Stimulated activated CD4-positive, alpha-beta T cell treated with anti-CD3 and anti-CD28 coated beads, Interleukin-1b, Interleukin-23, amount 100 ng/mL, for 24 hours (primary cell): ENCODE data around the gene SLX9.
"Not testable (repeated sequence)": the region's sequence is repeated elsewhere in the genome, so short reads cannot be mapped to it uniquely, and the experiment has no call there.

Source experiments
- DNase-seq, 4 experiments: peaks; one replicate each; pipeline ENCODE4 v3.0.0-alpha.2; 2020; ENCODE audit warnings: low read depth in 4 of 4, low spot score in 1 of 4

Gene SLX9

DNA sequence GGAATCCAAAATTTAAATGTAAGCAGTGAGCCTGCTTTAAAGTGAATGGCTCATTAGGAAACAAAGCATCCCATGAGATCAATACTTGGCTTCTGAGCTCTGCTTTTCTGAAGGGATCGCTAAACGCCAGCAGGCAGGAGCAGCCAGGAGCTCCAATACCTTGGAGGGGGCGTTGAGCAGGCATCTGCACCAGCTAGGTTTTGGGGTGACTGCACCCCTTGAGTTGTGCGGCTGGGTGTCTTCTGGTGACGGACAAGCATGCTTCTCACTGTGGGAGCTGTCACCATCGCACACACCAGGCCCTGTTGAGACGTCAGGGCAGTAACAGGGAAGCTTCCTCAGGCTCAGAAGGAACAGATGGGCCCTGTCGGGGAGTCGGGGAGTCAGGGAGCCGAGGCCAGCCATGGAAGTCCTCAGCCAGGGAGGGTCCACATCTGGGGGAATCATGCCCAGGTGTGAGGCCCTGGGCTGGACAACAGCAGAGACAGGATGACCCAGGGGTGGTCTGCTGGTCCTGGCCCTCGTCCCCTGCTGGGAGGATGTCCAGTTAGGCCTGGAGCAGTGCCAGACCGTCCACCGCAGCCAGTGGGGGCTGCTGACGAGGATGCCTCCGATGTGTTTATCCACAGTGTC lies 76.7 kb downstream of the SLX9 start:
- no peak for DNase-seq

DNA sequence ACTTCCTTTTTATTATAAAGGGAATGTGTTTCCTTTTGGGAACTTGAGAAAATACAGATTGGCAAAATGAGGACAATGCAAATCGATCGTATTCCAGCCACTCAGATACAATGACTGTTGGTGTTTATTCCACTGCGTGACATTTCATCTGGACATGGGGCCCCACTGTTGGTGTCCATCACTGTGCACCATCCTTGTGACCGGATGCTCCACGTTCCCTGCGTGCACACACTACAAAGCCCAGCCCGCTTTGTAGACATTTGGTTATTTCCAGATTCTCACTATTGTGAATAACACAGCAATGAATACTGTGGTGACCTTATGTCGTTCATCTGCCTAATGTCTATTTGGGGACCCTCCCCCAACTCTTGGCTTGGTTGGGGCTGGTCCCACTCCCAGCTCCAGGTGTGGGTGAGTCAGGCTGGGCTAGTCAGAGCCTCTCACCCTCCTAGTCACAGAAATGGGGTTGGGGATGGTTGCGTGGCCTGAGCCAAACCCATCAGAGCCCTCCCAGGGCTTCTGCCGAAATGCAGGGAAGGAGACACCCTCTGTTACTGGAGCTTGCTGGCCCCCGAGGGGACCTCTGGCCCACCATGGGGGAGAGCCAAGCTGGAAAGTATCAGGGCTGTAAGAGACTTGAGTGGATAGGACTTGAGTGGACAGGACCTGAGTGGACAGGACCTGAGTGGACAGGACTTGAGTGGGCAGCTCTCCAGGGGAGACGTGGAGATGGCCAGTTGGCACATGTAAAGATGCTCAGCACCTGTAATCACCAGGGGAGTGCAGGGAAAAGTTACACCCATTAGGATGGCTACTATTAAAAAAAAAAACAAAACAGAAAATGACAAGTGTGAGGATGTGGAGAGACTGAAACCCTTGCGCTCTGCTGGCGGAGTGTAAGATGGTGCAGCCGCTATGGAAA lies 77.5 kb downstream of the SLX9 start:
- no peak for DNase-seq

DNA sequence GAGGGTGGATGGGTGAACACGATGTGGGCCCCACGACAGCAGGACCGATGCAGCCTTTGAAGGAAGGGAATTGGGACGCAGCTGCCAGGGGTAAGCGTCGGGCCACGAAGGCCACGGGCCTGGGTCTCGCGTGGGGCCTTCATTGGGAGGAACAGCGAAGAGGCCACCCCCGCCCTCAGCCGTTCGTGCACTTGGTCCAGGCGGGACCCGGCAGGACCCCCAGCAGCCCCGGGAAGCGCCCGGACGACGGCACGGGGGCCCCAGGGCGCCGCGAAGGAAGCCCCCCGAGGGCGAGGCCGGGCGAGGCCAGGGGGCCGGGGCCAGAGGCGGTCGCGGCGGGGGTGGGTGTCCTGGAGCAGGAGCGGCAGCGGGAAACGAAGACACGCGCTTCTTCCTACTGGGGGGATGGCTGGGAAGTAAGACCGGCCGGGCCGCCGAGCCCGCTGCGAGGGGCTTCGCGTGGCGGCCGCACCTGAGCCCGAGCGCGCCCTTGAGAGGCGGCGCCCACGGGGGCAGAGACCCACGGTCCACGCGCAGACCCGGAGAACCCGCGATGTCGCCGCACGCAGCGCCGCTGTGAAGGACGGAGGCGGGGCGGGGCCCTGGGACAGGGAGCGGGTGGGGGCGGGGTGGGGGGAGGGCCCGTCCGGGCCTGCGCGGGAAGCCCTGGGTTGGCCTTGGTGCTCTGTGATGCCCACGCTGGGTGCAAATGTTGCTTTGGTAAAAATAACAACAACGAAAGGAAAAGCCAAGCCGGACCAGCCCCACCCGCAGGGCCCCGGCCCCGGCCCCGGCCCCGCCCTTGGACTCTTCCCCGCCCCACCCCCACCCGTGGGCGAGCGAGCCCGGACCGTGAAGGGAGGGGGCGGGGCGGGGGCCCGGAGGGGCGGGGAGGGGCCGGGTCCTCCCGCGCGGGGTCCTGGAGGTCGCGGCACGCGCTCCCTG lies 78.6 kb downstream of the SLX9 start:
- DNase-seq = no peak

DNA sequence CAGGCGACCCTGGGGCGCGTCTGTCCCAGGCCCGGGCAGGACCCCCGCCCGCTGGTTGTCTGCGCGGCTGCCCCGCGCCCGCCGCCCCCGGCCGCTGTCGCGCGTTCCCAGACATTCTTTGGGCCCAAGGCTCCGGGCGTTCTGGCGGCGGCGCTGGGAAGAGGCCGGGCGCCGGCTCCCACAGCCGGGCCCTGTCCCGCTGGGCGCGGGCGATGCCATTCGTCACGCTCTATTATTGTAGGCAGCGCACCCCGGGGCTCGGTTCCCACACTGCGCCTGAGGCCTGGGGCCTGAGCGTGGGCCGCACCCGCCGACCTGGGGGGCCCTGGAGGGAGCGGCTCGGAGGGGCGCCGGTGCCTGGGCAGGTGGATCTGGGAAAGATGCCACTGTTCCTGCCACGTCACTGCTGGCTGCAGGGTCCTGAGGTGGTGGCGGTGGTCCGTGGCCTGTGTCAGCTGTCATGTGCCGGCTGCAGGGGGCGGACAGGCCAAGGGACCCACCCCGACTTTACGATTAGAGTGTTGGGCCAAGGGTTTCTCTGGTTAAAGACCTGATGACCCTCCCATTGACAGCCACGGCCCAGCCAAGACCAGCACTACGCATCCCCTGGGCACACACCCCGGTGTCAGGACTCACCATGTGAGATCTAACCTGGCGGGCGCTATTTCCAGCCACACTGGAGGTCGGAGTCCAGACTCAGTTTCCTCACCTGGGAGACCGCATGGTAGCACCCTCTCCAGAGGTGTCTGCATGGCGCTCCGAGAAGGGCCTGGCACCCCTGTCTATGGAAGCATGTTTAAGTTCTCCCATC lies 79.5 kb downstream of the SLX9 start:
- DNase-seq = no peak

DNA sequence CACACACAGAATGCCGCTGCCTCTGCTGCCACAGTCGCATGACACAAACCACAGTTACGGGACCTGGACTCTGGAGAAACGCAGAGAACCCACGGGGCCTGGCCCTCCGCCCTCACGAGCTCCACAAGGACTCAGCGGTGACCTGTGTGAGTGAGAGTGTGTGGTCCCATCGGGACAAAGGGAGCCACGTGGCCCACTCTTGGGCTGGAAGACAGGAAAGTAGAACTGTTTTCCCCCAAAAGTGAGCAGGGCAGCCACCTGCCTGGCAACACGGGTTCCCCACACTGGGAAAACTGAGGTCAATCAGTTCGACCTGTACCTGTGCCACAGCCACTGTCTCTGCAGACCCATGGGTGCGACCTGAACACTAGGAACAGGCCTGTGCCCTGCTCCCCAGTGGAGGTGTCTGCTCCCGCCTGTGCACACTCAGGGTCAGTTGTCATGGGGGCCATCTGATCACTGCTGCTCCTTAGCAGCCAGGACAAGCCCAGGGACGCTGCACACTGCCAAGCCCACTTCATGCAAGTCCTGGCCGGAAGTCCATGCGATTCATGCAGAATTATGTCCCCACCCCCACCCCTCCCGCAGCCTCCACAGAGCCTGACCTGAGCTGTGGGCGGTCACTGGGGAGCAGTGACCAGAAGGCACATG lies 80.2 kb downstream of the SLX9 start:
- DNase-seq = no peak

DNA sequence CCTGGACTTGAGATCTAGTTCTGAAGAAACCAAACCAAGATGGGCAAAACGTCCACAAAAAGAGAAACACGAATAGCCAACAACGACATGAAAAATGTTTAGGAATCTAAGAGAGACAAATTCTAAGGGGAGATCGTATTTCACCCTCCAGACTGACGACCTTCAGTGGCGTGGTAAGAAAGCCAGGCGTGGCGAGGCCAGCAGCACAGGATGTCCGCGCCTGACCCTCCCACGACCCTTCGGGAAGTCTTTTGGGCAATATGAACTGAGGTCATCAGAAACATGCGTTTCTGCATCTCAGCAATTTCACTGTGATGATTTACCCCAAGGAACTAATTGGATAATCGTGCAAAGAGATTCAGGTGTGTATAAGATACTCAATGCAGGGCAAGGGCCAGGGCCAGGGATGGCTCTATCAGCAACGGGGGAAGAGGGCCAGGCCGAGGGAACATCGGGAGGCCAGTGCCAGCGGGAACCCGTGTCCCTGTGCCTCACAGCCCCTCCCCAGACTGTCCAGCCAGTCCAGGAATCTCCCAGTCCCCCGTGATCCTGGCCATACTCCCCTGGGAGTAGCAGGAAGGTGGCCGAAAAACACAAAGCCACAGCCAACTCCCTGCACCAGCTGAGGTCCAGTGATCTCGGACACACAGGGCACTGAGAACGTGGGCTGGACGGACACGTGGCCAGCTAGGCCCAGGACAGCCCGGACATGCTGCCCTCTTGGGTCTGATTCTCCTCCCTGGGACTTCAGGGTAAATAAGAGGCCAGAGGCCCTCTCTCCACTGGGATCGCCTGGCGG lies 81.0 kb downstream of the SLX9 start:
- DNase-seq = no peak

DNA sequence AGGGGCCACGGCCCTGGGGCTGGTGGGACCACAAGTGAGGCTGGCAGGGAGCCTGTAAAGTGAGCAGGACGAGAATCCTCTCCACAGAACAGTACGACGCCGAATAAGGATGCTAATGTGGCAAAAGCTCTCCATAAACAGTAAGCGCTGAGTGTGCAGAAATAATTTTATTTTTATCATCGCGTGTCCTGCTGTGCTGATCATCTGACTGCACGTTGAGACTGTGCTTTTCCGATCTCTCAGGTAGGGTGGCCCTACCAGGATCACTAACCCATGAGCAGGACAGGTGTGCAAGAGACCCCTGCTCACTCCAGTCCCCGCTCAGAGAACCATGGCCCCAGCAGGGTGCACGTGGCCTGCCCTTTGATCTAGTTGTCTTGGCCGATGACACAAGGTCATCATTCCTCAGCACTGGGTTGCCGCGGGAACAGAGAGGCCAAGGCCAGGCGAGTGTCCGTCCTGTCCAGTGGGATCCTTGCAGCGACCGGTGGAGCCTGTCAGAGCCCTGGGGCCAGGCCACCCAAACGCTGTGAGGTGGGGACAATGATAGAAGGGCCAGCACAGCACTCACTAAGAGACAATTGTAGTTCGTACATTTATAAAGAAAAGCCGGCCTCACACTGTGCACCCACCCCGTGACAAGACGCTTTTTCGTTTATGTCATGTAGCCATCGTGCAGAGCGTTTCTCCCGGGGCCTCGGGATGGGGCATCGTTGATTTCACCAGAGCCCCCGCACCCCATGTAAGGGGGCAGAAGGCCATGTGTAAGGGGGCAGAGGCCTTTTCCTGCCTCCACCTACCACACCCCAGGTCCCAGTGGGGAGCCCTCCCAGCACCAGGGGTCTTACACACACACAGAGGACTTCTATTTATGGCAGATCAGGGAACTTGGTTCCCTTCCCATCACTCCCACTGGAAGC lies 81.9 kb downstream of the SLX9 start:
- no peak for DNase-seq

DNA sequence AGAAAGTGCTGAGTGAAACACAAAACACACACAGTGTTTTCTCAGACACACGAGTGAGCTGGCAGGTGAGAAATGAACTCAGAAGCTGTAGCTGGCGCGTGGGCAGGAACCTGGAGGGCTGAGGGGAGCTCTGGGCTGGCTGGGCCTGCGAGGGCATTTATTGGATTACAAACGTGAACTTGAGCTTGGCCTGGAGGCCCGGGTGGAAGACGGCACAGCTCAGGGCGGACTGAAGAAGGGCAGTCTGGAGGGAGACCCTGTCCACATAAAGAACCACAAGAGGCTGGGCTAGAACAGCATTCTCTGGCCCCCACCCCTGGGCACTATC lies 82.5 kb downstream of the SLX9 start:
- no peak for DNase-seq

DNA sequence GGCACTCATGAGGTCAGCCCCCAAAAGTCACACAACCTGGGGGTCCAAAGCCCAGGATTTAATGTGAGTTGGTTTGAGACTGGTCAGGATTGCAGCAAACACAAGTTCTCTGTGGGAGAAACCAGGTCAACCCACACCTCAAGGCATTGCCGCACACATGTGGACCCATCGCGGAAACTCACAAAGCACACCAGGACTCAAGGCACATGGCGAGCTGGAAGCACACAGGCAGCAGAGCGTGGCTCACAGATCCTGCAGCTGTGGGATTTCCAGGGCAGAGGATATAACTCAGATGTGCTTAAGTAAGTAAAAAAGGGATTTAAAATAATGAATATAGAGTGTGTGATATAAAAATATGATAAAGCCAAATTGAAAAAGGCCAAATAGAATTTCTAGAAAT lies 82.9 kb downstream of the SLX9 start:
- no peak for DNase-seq

DNA sequence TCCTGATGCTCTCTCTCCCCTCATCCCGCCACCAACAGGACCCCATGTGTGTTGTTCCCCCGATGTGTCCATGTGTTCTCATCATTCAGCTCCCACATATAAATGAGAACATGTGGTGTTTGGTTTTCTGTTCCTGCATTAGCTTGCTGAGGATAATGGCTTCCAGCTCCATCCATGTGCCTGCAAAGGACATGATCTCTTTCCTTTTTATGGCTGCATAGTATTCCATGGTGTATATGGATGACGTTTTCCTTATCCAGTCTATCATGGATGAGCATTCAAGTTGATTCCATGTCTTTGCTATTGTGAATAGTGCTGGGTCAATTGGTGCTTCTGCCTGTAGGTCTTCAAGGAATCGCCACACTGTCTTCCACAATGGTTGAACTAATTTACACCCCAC lies 84.7 kb downstream of the SLX9 start:
- DNase-seq = not testable (repeated sequence)

DNA sequence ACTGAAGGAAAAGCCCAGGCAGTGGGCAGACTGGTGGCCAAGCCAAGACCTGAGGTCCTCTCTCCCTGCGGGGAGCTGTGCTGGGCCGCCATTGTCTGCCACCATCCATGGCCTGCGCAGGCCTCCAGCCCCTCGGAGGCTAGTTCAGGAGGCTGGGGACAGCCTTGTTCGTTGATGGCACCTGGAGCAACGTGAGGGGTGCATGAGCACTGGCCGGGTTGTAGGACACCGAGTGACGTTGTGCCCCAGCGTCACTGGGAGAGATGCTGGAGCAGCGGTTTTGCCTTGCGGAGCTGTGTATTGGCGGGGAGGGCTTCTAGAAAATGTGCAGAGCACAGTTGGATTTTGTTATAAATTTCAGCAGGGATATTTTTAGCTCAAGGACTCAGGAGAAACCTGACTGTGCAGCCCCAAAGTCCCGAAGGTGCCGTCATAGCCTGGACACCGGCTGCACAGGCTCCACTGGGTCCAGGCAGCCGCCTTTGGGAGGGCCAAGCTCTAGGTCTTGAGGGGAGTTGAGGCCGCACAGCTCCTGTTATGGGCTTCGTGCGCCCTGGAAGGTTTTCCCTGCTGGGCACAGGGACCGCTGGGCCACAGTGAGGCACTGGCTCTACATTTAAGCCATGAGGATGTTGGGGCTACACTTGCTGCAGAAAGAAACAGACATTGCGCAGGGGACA lies 86.4 kb downstream of the SLX9 start:
- DNase-seq = no peak
